K562 (cell line): Measurements from ENCODE around the gene ABCA4. TPM values are rescaled to one million over a fixed set of nuclear protein-coding genes. Genes with fewer than 3 reads are reported as not detected.

Experiments
- ATAC-seq: fragments of 200-7000 bp; cut with Tn5 transposase; 3 replicates; pipeline ENCODE4 v1.9.1; 2020; ENCODE audit warnings: moderate library complexity
- BruUV-seq: library from RNA; stranded (reverse); fragments of 400-500 nt; replicated peaks from 2 replicates; lab custom pipeline; 2021; lab: Mats Ljungman, UMichigan
- CTCF ChIA-PET: fragments of 300-600 bp; formaldehyde crosslinking; extraction: SDS; loops from one replicate; lab custom pipeline; 2021; ENCODE audit warnings: low intra/inter-chr PET ratio; lab: Yijun Ruan, JAX
- POLR2A ChIA-PET: fragments of 300-600, 350-650 bp; sonication (Branson Sonifier 250); formaldehyde crosslinking; extraction: SDS; loops from one replicate; lab custom pipeline; 2021; ENCODE audit warnings: antibody characterized with exemption, inconsistent platforms; lab: Yijun Ruan, JAX
- DNase-seq, 4 experiments: peaks; one replicate each; pipeline versions ENCODE4 v3.0.0 to v3.0.0-alpha.2; 2011 to 2018; ENCODE audit warnings: low spot score in 3 of 4, mixed read lengths in 3 of 4; ENCODE audit errors: extremely low read depth in 1 of 4
- FAIRE-seq: peaks from 2 replicates; lab custom pipeline; 2011; peaks lifted over from hg19 to GRCh38; lab: Jason Lieb, UNC
- H2AFZ ChIP-seq: 2 replicates; pipeline ENCODE4 v1.6.0; 2011; ENCODE audit warnings: low read depth, low read length, control low read depth, inconsistent platforms
- H3K27ac ChIP-seq: fragments of 200-600 bp; 3 replicates; pipeline ENCODE4 v1.8.0; 2011; ENCODE audit warnings: low read depth, mild to moderate bottlenecking, control low read depth, inconsistent platforms, low read length, moderate library complexity, mixed read lengths; ENCODE audit errors: extremely low read depth
- H3K27me3 ChIP-seq, 2 experiments: fragments of 300-600 bp in 1 of 2; 2 replicates in 1 of 2; 3 replicates in 1 of 2; pipeline versions ENCODE4 v1.6.0 to v1.8.0; 2011; ENCODE audit warnings: inconsistent platforms in 2 of 2, low read length in 2 of 2, mild to moderate bottlenecking in 1 of 2, mixed read lengths in 1 of 2, moderate library complexity in 1 of 2; ENCODE audit not compliant: control insufficient read depth in 2 of 2, insufficient read depth in 2 of 2
- H3K36me3 ChIP-seq: fragments of 300-600 bp; 3 replicates; pipeline ENCODE4 v1.8.0; 2011; ENCODE audit warnings: mild to moderate bottlenecking, low read length, inconsistent platforms; ENCODE audit not compliant: control insufficient read depth, insufficient read depth
- H3K4me1 ChIP-seq, 2 experiments: fragments of 200-600 bp in 1 of 2; replicated peaks in 1 of 2; 2 replicates in 1 of 2; 3 replicates in 1 of 2; pipeline versions ENCODE4 v1.5.1 to v1.8.0; 2011; ENCODE audit warnings: inconsistent platforms in 2 of 2, low read length in 2 of 2, mild to moderate bottlenecking in 1 of 2, mixed read lengths in 1 of 2, moderate library complexity in 1 of 2; ENCODE audit not compliant: control insufficient read depth in 2 of 2, insufficient read depth in 2 of 2
- H3K4me2 ChIP-seq: 2 replicates; pipeline ENCODE4 v1.6.1; 2011; ENCODE audit warnings: low read length, control low read depth, inconsistent platforms, mixed read lengths; ENCODE audit not compliant: insufficient read depth
- H3K4me3 ChIP-seq: fragments of 200-600 bp; sonication (generic), shearing (Covaris generic); 2 replicates; pipeline ENCODE4 v1.5.1; 2016; ENCODE audit warnings: control low read depth, inconsistent platforms
- H3K79me2 ChIP-seq: fragments of 200-600 bp; 3 replicates; pipeline ENCODE4 v1.8.0; 2011; ENCODE audit warnings: low read length, inconsistent platforms; ENCODE audit not compliant: control insufficient read depth, insufficient read depth
- H3K9ac ChIP-seq, 2 experiments: 2 replicates each; pipeline versions ENCODE4 v1.6.0 to v1.6.1; 2011; ENCODE audit warnings: low read depth in 2 of 2, low read length in 2 of 2, control low read depth in 1 of 2, inconsistent platforms in 1 of 2, mild to moderate bottlenecking in 1 of 2, mixed read lengths in 1 of 2; ENCODE audit not compliant: insufficient read depth in 1 of 2
- H3K9me1 ChIP-seq: one replicate; pipeline ENCODE4 v1.6.0; 2011; ENCODE audit warnings: inconsistent platforms, mild to moderate bottlenecking, low read length, moderate library complexity; ENCODE audit not compliant: control insufficient read depth, insufficient read depth
- H3K9me3 ChIP-seq: replicated peaks from 2 replicates; pipeline ENCODE4 v1.5.1; 2011; ENCODE audit warnings: low read depth, low read length, inconsistent platforms; ENCODE audit not compliant: control insufficient read depth, insufficient read depth
- H4K20me1 ChIP-seq: replicated peaks from 2 replicates; pipeline ENCODE4 v1.6.1; 2011; ENCODE audit warnings: low read length, inconsistent platforms, mixed read lengths; ENCODE audit not compliant: control insufficient read depth, insufficient read depth
- CAMTA2 ChIP-seq: fragments of 250-450 bp; sonication (Bioruptor Pico); conservative IDR thresholded peaks from 2 replicates; pipeline ENCODE4 v1.5.1; 2022
- CBFA2T2 ChIP-seq: fragments of 450-650 bp; conservative IDR thresholded peaks from 2 replicates; pipeline ENCODE4 v1.6.1; 2017; ENCODE audit warnings: mild to moderate bottlenecking
- FIP1L1 ChIP-seq: fragments of 200-400 bp; formaldehyde crosslinking; IDR thresholded peaks from 2 replicates; pipeline ENCODE4 v1.6.1; 2018; ENCODE audit warnings: mild to moderate bottlenecking, low read depth, low read length; ENCODE audit not compliant: poor library complexity, severe bottlenecking
- FOXP1 ChIP-seq: sonication (generic); formaldehyde crosslinking; IDR thresholded peaks from 2 replicates; pipeline ENCODE4 v1.8.0; 2022; ENCODE audit warnings: mild to moderate bottlenecking, missing genetic modification reagents
- GATAD2B ChIP-seq: fragments of 450-650 bp; IDR thresholded peaks from 2 replicates; pipeline ENCODE4 v1.6.1; 2017; ENCODE audit warnings: mild to moderate bottlenecking, borderline replicate concordance
- HEY1 ChIP-seq: fragments of 250-450 bp; sonication (Bioruptor Pico); IDR thresholded peaks from 2 replicates; pipeline ENCODE4 v1.5.0; 2020; ENCODE audit warnings: mild to moderate bottlenecking, moderate library complexity, borderline replicate concordance
- IRF1 ChIP-seq: sonication (generic); formaldehyde crosslinking; IDR thresholded peaks from 2 replicates; pipeline ENCODE4 v1.8.0; 2022; ENCODE audit warnings: missing genetic modification reagents, mild to moderate bottlenecking, borderline replicate concordance
- L3MBTL2 ChIP-seq: fragments of 450-650 bp; IDR thresholded peaks from 2 replicates; pipeline ENCODE4 v1.6.1; 2016; ENCODE audit warnings: mild to moderate bottlenecking, moderate library complexity
- NEUROD1 ChIP-seq: fragments of 150-350 bp; IDR thresholded peaks from 2 replicates; pipeline ENCODE4 v1.6.1; 2014; ENCODE audit warnings: borderline replicate concordance, low read length, low read depth; ENCODE audit not compliant: partially characterized antibody
- PHF20 ChIP-seq: fragments of 450-650 bp; IDR thresholded peaks from 2 replicates; pipeline ENCODE4 v1.6.1; 2018; ENCODE audit not compliant: partially characterized antibody
- SIN3B ChIP-seq: fragments of 450-650 bp; IDR thresholded peaks from 2 replicates; pipeline ENCODE4 v1.6.1; 2017; ENCODE audit warnings: low read depth, mild to moderate bottlenecking, moderate library complexity
- SMAD2 ChIP-seq: fragments of 150-350 bp; IDR thresholded peaks from 2 replicates; pipeline ENCODE4 v1.6.1; 2014; ENCODE audit warnings: low read depth, mild to moderate bottlenecking, low read length
- SREBF1 ChIP-seq: fragments of 150-350 bp; IDR thresholded peaks from 2 replicates; pipeline ENCODE4 v1.6.1; 2014; ENCODE audit warnings: antibody characterized with exemption, low read depth, low read length, borderline replicate concordance
- SRSF1 ChIP-seq: fragments of 200-400 bp; formaldehyde crosslinking; IDR thresholded peaks from 2 replicates; pipeline ENCODE4 v1.6.1; 2017; ENCODE audit warnings: mild to moderate bottlenecking, low read depth, low read length, moderate library complexity
- TFE3 ChIP-seq: fragments of 450-650 bp; formaldehyde crosslinking; IDR thresholded peaks from 2 replicates; pipeline ENCODE4 v1.4.0; 2020; ENCODE audit warnings: mild to moderate bottlenecking, mixed read lengths
- ZKSCAN1 ChIP-seq: fragments of 150-350 bp; IDR thresholded peaks from 2 replicates; pipeline ENCODE4 v1.6.1; 2016; ENCODE audit warnings: low read depth, low read length
- WGBS: fragments of 100-300 bp; shearing (Covaris generic); methylation state at CpG from one replicate; pipeline ENCODE4 v1.1.6; 2016; ENCODE audit warnings: low coverage, mixed read lengths; ENCODE audit not compliant: insufficient coverage; ENCODE audit errors: missing lambda C conversion rate; 5-methylcytosine and 5-hydroxymethylcytosine counted together
- in situ Hi-C: fragments of 300-500 bp; cut with MboI; formaldehyde crosslinking; loops from 4 replicates; pipeline ENCODE4 v1.15.0; 2018; ENCODE audit warnings: inconsistent platforms, mixed read lengths
- intact Hi-C: fragments of 100-400 bp; cut with micrococcal nuclease; formaldehyde crosslinking; loops from 2 replicates; pipeline ENCODE4 v1.14.2; 2022
- polyA plus RNA-seq, 8 experiments: library from polyadenylated mRNA; depleted of rRNA in 4 of 8; stranded (reverse) in 5 of 8; unstranded in 3 of 8; fragments of >200 nt; fragmentation: Nextera tagmentation in 2 of 8; fragmentation: Illumina TruSeq in 1 of 8; extraction: Ambion mirVana in 2 of 8; extraction: Trizol in 1 of 8; gene quantifications; 2 replicates each; pipeline versions ENCODE4 v1.2.1 to v1.2.3, GENCODE V29; 2011 to 2014; ENCODE audit warnings: inconsistent platforms in 1 of 8, missing spikeins in 1 of 8
- total RNA-seq, 7 experiments: library from RNA; depleted of rRNA in 6 of 7; stranded (reverse); fragments of >200 nt in 6 of 7; fragmentation: Illumina TruSeq in 2 of 7; extraction: Trizol in 2 of 7; gene quantifications; 2 replicates each; pipeline versions ENCODE4 v1.2.1 to v1.2.3, GENCODE V29; 2011 to 2021; ENCODE audit warnings: low replicate concordance in 1 of 7

The ABCA4 gene
- total and polyA plus RNA-seq, 9 of the 15 experiments (the other 6 are each of a cell fraction or from before 2014, with no cell fraction given), result 0.01 to 0.04 TPM; not detected in 7

- ATAC-seq, result no peak
- TF ChIP-seq SIN3B, result no peak
- no peak for TF ChIP-seq L3MBTL2
- TF ChIP-seq, all 486 proteins: peak for 0
- H3K27ac ChIP-seq, result no peak overlapping the region
- intact Hi-C loops, result no loop called here
- H3K36me3 ChIP-seq, result no peaks in the 10 kb centered on the region
- BruUV-seq, result no TSS peak
- no peak overlapping the region for H3K9ac ChIP-seq
- H3K4me1 ChIP-seq, result no peaks in the 10 kb centered on the region
- in situ Hi-C loops, result no loop called here
- no peak overlapping the region for H3K4me3 ChIP-seq
- DNase-seq (no peak), FAIRE-seq (no peak)
- CTCF ChIA-PET, result no interaction called here
- peaks cover 10 to 36% of the 10 kb centered on the region in 2 experiments; a peak in 3 of 5 replicates for H3K27me3 ChIP-seq
- H3K79me2 ChIP-seq, result no peaks in the 10 kb centered on the region
- no peak overlapping the region for H3K4me2 ChIP-seq
- POLR2A ChIA-PET, result no interaction called here
- no peaks in the 10 kb centered on the region for H4K20me1 ChIP-seq
- H3K9me3 ChIP-seq, result no peaks in the 10 kb centered on the region
- WGBS, result 2% methylated on average over 9 of the region's 9 CpGs
- H2AFZ ChIP-seq, result no peak overlapping the region
- H3K9me1 ChIP-seq, result no peaks in the 10 kb centered on the region
Measured at GRCh38 chr1:94031591-94031990, 89.4 kb downstream of the ABCA4 start.

DNA sequence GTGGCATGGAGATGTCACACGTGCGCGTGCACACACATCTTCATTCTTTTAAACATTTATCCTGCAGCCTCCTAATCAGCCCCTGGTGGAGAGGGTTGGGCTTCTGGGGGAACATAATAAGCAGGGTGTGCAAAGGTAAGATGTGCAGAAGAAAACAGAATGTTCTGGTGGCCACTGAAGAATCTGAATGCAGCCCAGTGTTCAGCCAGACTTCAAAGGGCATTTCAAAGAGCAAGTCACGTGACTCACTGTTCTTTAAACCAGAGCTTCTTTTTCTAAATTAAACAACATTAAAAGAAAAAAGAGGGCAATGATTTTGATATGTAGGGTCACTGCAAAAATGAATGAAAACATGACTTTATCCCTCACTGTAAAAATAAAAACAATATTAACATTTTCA lies 89.8 kb downstream of the ABCA4 start:
- Histone ChIP-seq H3K4me3 (no peak overlapping the region), H3K4me2 (no peak overlapping the region), H4K20me1 (no peaks in the 10 kb centered on the region), H2AFZ (no peak overlapping the region), H3K9me3 (no peaks in the 10 kb centered on the region), H3K27me3 (peaks cover 10 to 36% of the 10 kb centered on the region in 2 experiments; a peak in 3 of 5 replicates), H3K9ac (no peak overlapping the region), H3K4me1 (no peaks in the 10 kb centered on the region), H3K9me1 (no peaks in the 10 kb centered on the region), H3K36me3 (no peaks in the 10 kb centered on the region), H3K79me2 (no peaks in the 10 kb centered on the region), H3K27ac (no peak overlapping the region)
- intact Hi-C loops, result no loop called here
- DNase-seq, result no peak
- ATAC-seq, result no peak
- ChIA-PET POLR2A (no interaction called here), CTCF (no interaction called here)
- in situ Hi-C loops, result no loop called here
- no TSS peak for BruUV-seq
- no peak for FAIRE-seq
- WGBS, result 29% methylated on average over 4 of the region's 4 CpGs
- TF ChIP-seq PHF20, result no peak
- no peak for TF ChIP-seq GATAD2B
- peak; percentile 62 for TF ChIP-seq CBFA2T2
- no peak for TF ChIP-seq SRSF1
- no peak for TF ChIP-seq SREBF1
- TF ChIP-seq NEUROD1, result no peak
- TF ChIP-seq SMAD2, result no peak
- TF ChIP-seq IRF1 (CRISPR knock-in tag), result no peak
- no peak for TF ChIP-seq HEY1 (CRISPR knock-in tag)
- TF ChIP-seq CAMTA2, result no peak
- TF ChIP-seq FIP1L1, result no peak
- TF ChIP-seq ZKSCAN1, result no peak
- TF ChIP-seq TFE3 (CRISPR knock-in tag), result peak; percentile 96
- TF ChIP-seq FOXP1 (CRISPR knock-in tag), result no peak
